ENCODE results near the gene ARHGAP31. TPM values are rescaled to one million over a fixed set of nuclear protein-coding genes. Genes with fewer than 3 reads are reported as not detected.

Gene ARHGAP31
- total and polyA plus RNA-seq, 2 experiments from 2014 or later, result 1.2 to 4.3 TPM

GRCh38 chr3:119289404-119289770, 4.8 kb upstream of the ARHGAP31 start:
- no peak for ATAC-seq

DNA sequence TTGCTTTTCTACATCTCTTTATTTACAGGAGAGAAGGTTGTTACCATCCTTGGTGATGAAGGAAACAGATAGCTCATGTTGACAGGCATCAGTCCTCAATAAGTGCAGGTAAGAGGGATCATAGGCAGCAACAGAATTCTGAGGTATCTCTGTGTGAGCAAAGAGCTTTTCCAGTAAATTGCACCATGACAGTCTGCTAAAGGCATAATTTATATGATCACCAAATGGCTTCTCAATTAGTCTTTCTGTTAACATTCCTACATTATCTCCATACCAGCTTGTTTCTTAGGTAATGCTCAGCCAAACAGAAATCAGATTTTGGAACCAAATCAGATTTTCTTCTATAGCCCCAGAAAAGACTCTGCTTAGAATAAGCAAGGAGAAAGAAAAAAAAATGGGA, 3.6 kb upstream of the ARHGAP31 start:
- Mint-ChIP-seq H3K27me3 (ENCODE audit: insufficient read depth, low read depth, poor library complexity) (peaks cover 17% of the 10 kb centered on the region), H3K9me3 (peaks cover 3% of the 10 kb centered on the region; the same call in 1 of the 3 replicates), H3K36me3 (ENCODE audit: low read depth) (no peaks in the 10 kb centered on the region), H3K27ac (no peak overlapping the region), H3K4me3 (no peak overlapping the region), H3K4me1 (peaks cover 18% of the 10 kb centered on the region)
- H3K79me2 ChIP-seq (replicated peaks; ENCODE audit: insufficient read depth), result no peaks in the 10 kb centered on the region
- no peak overlapping the region for H3K4me2 ChIP-seq
- H3F3A ChIP-seq (replicated peaks; ENCODE audit: low read depth), result peaks cover 2% of the 10 kb centered on the region; the same call in 1 of the 2 replicates
- H3K27ac ChIP-seq (ENCODE audit: low read depth), result no peak overlapping the region
- DNase-seq (ENCODE audit: low spot score) (no peak), ATAC-seq (no peak)
- H3K4me3 ChIP-seq, result no peak overlapping the region
- peaks cover 20% of the 10 kb centered on the region for H3K4me1 ChIP-seq (ENCODE audit: insufficient read depth)
- no peaks in the 10 kb centered on the region for H4K20me1 ChIP-seq (replicated peaks; ENCODE audit: insufficient read depth)
- no peak overlapping the region; the same call in 1 of the 2 replicates for H2AFZ ChIP-seq
- peaks cover 20% of the 10 kb centered on the region for H3K27me3 ChIP-seq (ENCODE audit: insufficient read depth)
- H3K36me3 ChIP-seq (ENCODE audit: insufficient read depth), result no peaks in the 10 kb centered on the region
- H3K9me2 ChIP-seq (ENCODE audit: insufficient read depth), result peaks cover 10% of the 10 kb centered on the region
- TF ChIP-seq CREB1 (CRISPR knock-in tag; IDR thresholded peaks at IDR 0.05; ENCODE audit: low read depth), result no peak
- TF ChIP-seq, protein P1, sequence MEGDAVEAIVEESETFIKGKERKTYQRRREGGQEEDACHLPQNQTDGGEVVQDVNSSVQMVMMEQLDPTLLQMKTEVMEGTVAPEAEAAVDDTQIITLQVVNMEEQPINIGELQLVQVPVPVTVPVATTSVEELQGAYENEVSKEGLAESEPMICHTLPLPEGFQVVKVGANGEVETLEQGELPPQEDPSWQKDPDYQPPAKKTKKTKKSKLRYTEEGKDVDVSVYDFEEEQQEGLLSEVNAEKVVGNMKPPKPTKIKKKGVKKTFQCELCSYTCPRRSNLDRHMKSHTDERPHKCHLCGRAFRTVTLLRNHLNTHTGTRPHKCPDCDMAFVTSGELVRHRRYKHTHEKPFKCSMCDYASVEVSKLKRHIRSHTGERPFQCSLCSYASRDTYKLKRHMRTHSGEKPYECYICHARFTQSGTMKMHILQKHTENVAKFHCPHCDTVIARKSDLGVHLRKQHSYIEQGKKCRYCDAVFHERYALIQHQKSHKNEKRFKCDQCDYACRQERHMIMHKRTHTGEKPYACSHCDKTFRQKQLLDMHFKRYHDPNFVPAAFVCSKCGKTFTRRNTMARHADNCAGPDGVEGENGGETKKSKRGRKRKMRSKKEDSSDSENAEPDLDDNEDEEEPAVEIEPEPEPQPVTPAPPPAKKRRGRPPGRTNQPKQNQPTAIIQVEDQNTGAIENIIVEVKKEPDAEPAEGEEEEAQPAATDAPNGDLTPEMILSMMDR (conservative IDR thresholded peaks at IDR 0.05; ENCODE audit: low read depth in 2 of 2), result no peak

More at GRCh38 chr3:119289404-119289770, 4.8 kb upstream of the ARHGAP31 start:
- no peak overlapping the region for H3K4me3 Mint-ChIP-seq
- no peak overlapping the region for H3K27ac Mint-ChIP-seq
- no peaks in the 10 kb centered on the region for H3K36me3 Mint-ChIP-seq (ENCODE audit: low read depth)
- H3K4me1 Mint-ChIP-seq, result peaks cover 16% of the 10 kb centered on the region
- H3K27me3 ChIP-seq (ENCODE audit: insufficient read depth), result peaks cover 13% of the 10 kb centered on the region
- 0 out of 2 replicates have a peak, but pooled peaks cover 2% of the 10 kb centered on the region for H3F3A ChIP-seq (replicated peaks; ENCODE audit: low read depth)
- no peak overlapping the region for H3K4me3 ChIP-seq
- peaks cover 15% of the 10 kb centered on the region for H3K27me3 Mint-ChIP-seq (ENCODE audit: insufficient read depth, low read depth, poor library complexity)
- no peak for TF ChIP-seq NANOG (IDR thresholded peaks at IDR 0.05; ENCODE audit: borderline replicate concordance)
- TF ChIP-seq CREB1 (CRISPR knock-in tag; IDR thresholded peaks at IDR 0.05; ENCODE audit: low read depth), result no peak
- no peak for TF ChIP-seq STAT1 (IDR thresholded peaks at IDR 0.05; ENCODE audit: unreplicated experiment)
- no peak for TF ChIP-seq EZH2phosphoT487 (IDR thresholded peaks at IDR 0.05; ENCODE audit: unreplicated experiment)
- TF ChIP-seq, protein P2, sequence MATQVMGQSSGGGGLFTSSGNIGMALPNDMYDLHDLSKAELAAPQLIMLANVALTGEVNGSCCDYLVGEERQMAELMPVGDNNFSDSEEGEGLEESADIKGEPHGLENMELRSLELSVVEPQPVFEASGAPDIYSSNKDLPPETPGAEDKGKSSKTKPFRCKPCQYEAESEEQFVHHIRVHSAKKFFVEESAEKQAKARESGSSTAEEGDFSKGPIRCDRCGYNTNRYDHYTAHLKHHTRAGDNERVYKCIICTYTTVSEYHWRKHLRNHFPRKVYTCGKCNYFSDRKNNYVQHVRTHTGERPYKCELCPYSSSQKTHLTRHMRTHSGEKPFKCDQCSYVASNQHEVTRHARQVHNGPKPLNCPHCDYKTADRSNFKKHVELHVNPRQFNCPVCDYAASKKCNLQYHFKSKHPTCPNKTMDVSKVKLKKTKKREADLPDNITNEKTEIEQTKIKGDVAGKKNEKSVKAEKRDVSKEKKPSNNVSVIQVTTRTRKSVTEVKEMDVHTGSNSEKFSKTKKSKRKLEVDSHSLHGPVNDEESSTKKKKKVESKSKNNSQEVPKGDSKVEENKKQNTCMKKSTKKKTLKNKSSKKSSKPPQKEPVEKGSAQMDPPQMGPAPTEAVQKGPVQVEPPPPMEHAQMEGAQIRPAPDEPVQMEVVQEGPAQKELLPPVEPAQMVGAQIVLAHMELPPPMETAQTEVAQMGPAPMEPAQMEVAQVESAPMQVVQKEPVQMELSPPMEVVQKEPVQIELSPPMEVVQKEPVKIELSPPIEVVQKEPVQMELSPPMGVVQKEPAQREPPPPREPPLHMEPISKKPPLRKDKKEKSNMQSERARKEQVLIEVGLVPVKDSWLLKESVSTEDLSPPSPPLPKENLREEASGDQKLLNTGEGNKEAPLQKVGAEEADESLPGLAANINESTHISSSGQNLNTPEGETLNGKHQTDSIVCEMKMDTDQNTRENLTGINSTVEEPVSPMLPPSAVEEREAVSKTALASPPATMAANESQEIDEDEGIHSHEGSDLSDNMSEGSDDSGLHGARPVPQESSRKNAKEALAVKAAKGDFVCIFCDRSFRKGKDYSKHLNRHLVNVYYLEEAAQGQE (IDR thresholded peaks at IDR 0.05; ENCODE audit: unreplicated experiment), result no peak
- TF ChIP-seq POLR2AphosphoS5 (IDR thresholded peaks at IDR 0.05; ENCODE audit: low read depth), result no peak
- TF ChIP-seq, protein P1 (conservative IDR thresholded peaks at IDR 0.05; ENCODE audit: low read depth in 2 of 2), result no peak
- H3K9me2 ChIP-seq (ENCODE audit: insufficient read depth), result peaks cover 10% of the 10 kb centered on the region
- no peak for DNase-seq (ENCODE audit: low spot score)
- H2AFZ ChIP-seq, result 0 out of 2 replicates have a peak overlapping the region, but pooled peaks have one; percentile 9
- no peak overlapping the region for H3K27ac ChIP-seq (ENCODE audit: low read depth)
- peaks cover 7% of the 10 kb centered on the region; the same call in 1 of the 3 replicates for H3K9me3 Mint-ChIP-seq
- H3K79me2 ChIP-seq (replicated peaks; ENCODE audit: insufficient read depth), result no peaks in the 10 kb centered on the region
- peaks cover 17% of the 10 kb centered on the region for H3K4me1 ChIP-seq (ENCODE audit: insufficient read depth)
- H4K20me1 ChIP-seq (replicated peaks; ENCODE audit: insufficient read depth), result no peaks in the 10 kb centered on the region
- no peaks in the 10 kb centered on the region for H3K36me3 ChIP-seq (ENCODE audit: insufficient read depth)
- no peak overlapping the region for H3K4me2 ChIP-seq

Data from GM23338 (cell line).